NCI-H2107 (cell line): ENCODE results near the gene GABRD.

Experiments
- DNase-seq: peaks from one replicate; lab custom pipeline; 2025; lab: John Stamatoyannopoulos, UW

Gene GABRD

GRCh38 chr1:2018217-2019171 is 651 bp upstream of the GABRD start:
- no peak for DNase-seq

- no peak for DNase-seq
These were observed 595 bp downstream of the GABRD start for GRCh38 chr1:2019571-2020309.

- no peak for DNase-seq
These were observed 1.1 kb downstream of the GABRD start for GRCh38 chr1:2020310-2020655.

- no peak for DNase-seq
These were observed 2.4 kb downstream of the GABRD start for GRCh38 chr1:2021550-2021949.

GRCh38 chr1:2022063-2022770 is 3.1 kb downstream of the GABRD start:
- DNase-seq, result no peak

GRCh38 chr1:2023187-2023586 is 4.0 kb downstream of the GABRD start:
- no peak for DNase-seq

- DNase-seq, result no peak
These were observed 5.3 kb downstream of the GABRD start for GRCh38 chr1:2024451-2024850.

GRCh38 chr1:2024887-2025286 is 5.7 kb downstream of the GABRD start:
- DNase-seq, result no peak

GRCh38 chr1:2025491-2025981 is 6.4 kb downstream of the GABRD start:
- DNase-seq, result no peak

GRCh38 chr1:2027961-2028583 is 8.9 kb downstream of the GABRD start:
- no peak for DNase-seq

GRCh38 chr1:2028870-2029560 is 9.9 kb downstream of the GABRD start:
- DNase-seq, result no peak

- DNase-seq, result no peak
These were observed 10.4 kb downstream of the GABRD start for GRCh38 chr1:2029561-2029960.

- DNase-seq, result no peak
These were observed 11.1 kb downstream of the GABRD start for GRCh38 chr1:2030076-2030871.

GRCh38 chr1:2031546-2032540 is 12.7 kb downstream of the GABRD start:
- no peak for DNase-seq

GRCh38 chr1:2032737-2033136 is 13.6 kb downstream of the GABRD start:
- no peak for DNase-seq

GRCh38 chr1:2033165-2033564 is 14.0 kb downstream of the GABRD start:
- no peak for DNase-seq

GRCh38 chr1:2036287-2036686 is 17.1 kb downstream of the GABRD start:
- DNase-seq, result no peak

GRCh38 chr1:2037314-2037979 is 18.3 kb downstream of the GABRD start:
- no peak for DNase-seq

- DNase-seq, result no peak
These were observed 19.1 kb downstream of the GABRD start for GRCh38 chr1:2038229-2038628.
